GM21737 (cell line): ENCODE results near the gene TRIAP1.
"Not testable (repeated sequence)": the region's sequence is repeated elsewhere in the genome, so short reads cannot be mapped to it uniquely, and the experiment has no call there.

Source experiments
- ATAC-seq: cut with Tn5 transposase; IDR thresholded peaks from one replicate; pipeline ENCODE4 v1.9.1; 2021; ENCODE audit warnings: mild to moderate bottlenecking, moderate library complexity; ENCODE audit not compliant: unreplicated experiment

Gene TRIAP1

GRCh38 chr12:120468821-120469449 lies 22.8 kb upstream of the TRIAP1 start:
- ATAC-seq, result peak; percentile 17

- no peak for ATAC-seq
These were observed 22.2 kb upstream of the TRIAP1 start for GRCh38 chr12:120468325-120468820.

- no peak for ATAC-seq
These were observed 21.3 kb upstream of the TRIAP1 start for GRCh38 chr12:120467439-120467838.

GRCh38 chr12:120466560-120467315 lies 20.6 kb upstream of the TRIAP1 start:
- ATAC-seq, result no peak

GRCh38 chr12:120465756-120466155 lies 19.6 kb upstream of the TRIAP1 start:
- ATAC-seq, result no peak

GRCh38 chr12:120463712-120464111 lies 17.5 kb upstream of the TRIAP1 start:
- no peak for ATAC-seq

- no peak for ATAC-seq
These were observed 16.0 kb upstream of the TRIAP1 start for GRCh38 chr12:120462099-120462640.

- ATAC-seq, result no peak
These were observed 14.0 kb upstream of the TRIAP1 start for GRCh38 chr12:120460157-120460556.

GRCh38 chr12:120457133-120457532 lies 10.9 kb upstream of the TRIAP1 start:
- no peak for ATAC-seq

GRCh38 chr12:120455302-120455701 lies 9.1 kb upstream of the TRIAP1 start:
- no peak for ATAC-seq

GRCh38 chr12:120453977-120454376 lies 7.8 kb upstream of the TRIAP1 start:
- ATAC-seq, result no peak

- no peak for ATAC-seq
These were observed 7.0 kb upstream of the TRIAP1 start for GRCh38 chr12:120453060-120453750.

- not testable (repeated sequence) for ATAC-seq
These were observed 6.3 kb upstream of the TRIAP1 start for GRCh38 chr12:120452524-120452923.

- ATAC-seq, result no peak
These were observed 1.8 kb upstream of the TRIAP1 start for GRCh38 chr12:120447992-120448391.

GRCh38 chr12:120446844-120447178 lies 627 bp upstream of the TRIAP1 start:
- peak; percentile 6 for ATAC-seq

- ATAC-seq, result no peak
These were observed 1.5 kb downstream of the TRIAP1 start for GRCh38 chr12:120444676-120445075.

GRCh38 chr12:120439646-120440247 lies 6.4 kb downstream of the TRIAP1 start:
- no peak for ATAC-seq

GRCh38 chr12:120438495-120439198 lies 7.5 kb downstream of the TRIAP1 start:
- ATAC-seq, result no peak

GRCh38 chr12:120437735-120438494 lies 8.3 kb downstream of the TRIAP1 start, which contains the start of gene COX6A1:
COX6A1 (plus strand) TSS chr12:120438113; CDS start chr12:120438127, 14 bp downstream.
- ATAC-seq, result peak; percentile 93
